ENCODE results near the gene MAP4.

MAP4 gene

DNA sequence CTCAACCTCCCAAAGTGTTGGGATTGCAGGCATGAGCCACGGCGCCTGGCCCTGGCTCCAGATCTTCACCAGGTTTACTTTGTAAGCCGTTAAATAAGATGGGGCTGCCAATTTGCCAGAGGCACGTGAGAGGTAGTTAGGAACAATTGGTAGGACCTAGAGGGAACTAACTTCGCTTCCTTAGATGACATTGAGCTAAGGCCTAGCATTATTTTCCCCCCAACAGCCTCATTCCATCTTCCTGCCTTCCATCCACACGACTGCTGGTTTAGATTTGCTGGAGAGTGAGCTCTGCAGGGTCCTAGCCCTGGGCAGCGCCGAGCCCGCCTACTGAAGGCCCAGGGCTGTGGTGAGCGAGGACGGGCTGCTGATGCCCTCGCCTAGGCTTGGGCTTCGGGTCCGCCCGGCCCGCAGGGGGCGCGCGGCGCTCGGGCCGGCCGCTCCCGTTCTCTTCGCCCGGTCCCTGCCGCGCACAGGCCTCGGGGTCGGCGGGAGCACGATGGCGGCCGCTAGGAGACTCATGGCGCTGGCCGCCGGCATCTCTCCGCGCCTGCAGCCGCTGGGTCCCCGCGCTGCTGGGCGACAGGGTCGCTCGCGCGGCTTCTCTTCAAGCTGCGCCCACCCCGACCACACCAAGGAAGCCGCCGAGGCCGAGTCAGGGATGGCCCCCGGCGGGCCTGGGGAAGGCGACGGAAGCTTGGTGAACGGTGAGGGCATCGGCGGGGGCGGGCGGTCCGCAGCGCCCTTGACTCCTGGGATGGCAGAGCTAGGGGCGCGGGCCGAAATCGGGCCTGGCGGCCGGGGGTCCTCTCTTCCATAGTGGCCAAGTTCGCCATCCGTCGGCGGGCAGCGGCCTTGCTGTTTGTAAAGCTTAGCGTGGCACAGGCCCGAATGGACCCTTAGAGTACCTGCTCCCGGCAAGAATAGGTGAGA is 191.4 kb downstream of the MAP4 start:
- peak; percentile 81 for DNase-seq

DNA sequence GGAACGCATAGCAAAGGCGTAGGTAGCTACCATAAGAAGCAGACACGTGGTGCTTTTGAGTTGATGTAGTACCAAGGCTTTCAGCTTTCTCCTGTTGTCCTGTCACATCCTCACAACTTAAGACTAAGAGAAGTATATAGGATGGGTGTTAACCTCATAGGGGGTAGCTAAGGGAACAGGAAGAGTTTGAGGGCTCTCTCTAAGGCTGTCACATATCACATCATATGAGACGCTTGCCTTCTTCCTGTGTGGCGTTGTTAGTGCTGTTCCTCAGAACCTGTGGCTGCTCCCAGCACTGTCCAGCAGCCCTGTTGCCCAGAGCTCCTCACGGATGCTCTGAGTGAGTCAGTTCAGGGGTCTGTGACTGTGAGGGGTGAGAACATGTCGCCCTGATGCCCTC is 198.6 kb downstream of the MAP4 start:
- DNase-seq = no peak

DNA sequence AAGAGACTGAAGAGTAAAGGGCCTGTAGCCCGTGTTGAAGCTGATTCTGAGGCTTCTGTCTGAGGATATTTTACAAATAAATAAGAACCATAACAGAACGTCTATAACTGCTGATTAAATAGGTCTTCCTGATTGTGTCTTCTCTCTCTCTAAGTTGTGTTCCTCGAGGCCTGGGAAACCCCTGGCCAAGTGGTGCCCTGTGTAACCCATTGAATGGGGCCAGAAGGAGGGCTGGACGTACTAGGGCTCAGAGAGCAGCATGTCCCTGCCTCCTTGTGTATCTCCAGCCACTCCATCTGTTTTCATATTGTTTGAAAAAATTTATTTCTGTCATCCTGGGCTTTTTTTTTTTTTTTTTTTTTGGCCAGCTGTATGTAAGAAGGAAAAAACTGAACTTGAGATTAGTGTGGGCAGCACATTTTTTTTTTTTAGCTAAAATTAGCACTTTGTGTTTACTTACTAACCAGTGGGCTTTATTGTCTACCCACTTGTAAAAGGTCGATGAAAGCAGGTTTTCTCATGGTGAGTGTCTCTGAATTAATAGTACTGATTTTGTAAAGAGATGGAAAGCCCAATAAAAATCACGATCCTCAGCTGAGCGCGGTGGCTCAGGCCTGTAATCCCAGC is 202.6 kb downstream of the MAP4 start:
- no peak for DNase-seq

DNA sequence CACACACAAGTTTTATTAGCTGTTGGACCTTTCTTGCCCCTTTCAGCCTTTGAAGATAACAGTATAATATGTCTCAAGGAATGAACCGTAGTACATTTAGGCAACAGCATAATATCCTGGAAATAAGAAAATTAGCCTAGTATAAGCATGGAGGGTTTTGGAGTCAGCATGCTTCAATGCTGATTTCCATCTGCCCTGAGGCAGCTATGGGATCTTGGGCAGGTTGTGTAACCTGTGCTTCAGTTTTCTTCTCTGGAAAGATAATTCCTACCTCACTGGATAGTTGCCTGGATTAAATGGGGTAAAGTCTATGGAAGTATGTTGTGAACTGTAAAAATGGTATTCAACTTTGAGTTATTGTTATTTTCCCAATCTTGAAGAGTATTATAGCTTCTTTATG is 211.6 kb downstream of the MAP4 start:
- no peak for DNase-seq

DNA sequence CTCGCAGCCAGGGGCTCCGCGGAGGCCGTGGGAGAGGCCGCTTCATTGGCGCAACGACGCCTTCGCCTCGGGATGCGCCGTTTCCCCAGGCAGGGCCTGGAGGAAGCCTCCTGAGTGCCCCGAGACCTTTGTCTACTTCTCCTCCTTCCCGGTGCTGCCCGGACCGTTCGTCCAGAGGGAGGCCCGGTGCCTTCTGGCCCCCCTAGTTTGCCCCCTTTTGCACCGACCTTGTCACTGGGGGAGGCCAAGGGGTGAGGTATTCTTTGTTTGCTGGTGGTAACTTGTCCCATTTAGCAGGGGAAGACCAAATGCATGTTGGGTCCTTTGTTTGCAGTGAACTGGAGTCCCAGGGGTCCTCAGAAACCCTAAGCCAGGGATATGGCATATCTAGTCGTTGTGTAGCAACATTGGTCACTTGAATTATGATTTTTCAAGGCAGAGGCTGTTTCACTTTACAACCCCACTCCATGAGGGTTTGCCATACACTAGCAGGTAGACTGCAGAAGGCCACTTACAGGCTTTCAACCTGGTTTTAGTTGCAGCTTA is 212.7 kb downstream of the MAP4 start:
- no peak for DNase-seq

DNA sequence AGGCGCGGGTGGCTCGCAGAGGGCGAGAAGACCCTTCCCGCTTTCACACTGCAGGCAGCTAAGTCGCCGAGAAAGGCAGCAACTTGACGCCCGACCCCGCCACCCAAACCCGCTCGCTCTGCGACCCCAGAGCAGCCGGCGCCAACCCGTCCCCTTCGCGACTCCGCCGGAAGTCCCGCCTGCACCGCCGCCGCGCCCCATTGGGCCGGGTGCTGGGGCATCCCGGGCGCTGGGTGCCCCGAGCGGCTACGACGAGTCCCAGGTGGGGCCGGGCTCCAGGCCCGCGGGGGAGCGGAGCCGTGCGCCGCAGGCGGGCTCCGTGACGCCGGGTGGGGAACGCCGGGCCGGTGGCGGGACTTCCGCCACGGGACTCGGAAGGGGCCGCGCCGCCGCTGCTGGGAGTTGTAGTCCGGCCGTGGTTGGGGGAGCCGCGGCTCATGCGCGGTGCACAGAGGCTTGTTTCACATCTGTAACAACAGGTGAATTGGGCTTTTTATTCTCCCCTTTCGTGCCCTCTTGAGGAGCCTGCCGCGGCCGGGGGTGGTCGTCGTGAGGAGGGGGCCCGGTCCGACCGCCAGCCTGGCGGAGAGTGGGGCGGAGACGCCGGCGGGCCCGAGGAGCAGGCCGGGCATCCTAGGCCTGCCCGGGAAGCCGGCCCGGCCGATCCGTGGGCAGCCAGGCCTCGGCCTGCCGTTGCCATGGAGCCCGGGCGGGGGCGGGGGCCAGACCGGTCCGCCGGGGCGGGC is 213.3 kb downstream of the MAP4 start, which contains the start of gene DHX30:
DHX30 (plus strand) TSS at position 405 of the 746 bp plus-strand sequence. CDS start 7,546 bp downstream, outside the sequence.
- DNase-seq = peak; percentile 64

Measured in NCI-H510A treated with DMSO at 0.1 percent for 48 hours (cell line).